HUES48 (cell line): ENCODE data around the gene SOAT2.
"Not testable (repeated sequence)": the region's sequence is repeated elsewhere in the genome, so short reads cannot be mapped to it uniquely, and the experiment has no call there.

Experiments used
- H3K27ac ChIP-seq: one replicate; pipeline ENCODE4 v1.7.0; 2013; ENCODE audit warnings: low read depth, low read length, inconsistent platforms
- H3K27me3 ChIP-seq: 2 replicates; pipeline ENCODE4 v1.6.1; 2013; ENCODE audit warnings: mild to moderate bottlenecking, low read length; ENCODE audit not compliant: control insufficient read depth, insufficient read depth
- H3K36me3 ChIP-seq: 2 replicates; pipeline ENCODE4 v1.6.1; 2013; ENCODE audit warnings: low read length; ENCODE audit not compliant: control insufficient read depth, insufficient read depth
- H3K4me1 ChIP-seq: 2 replicates; pipeline ENCODE4 v1.6.1; 2013; ENCODE audit warnings: mild to moderate bottlenecking, low read length; ENCODE audit not compliant: control insufficient read depth, insufficient read depth
- H3K4me3 ChIP-seq: 2 replicates; pipeline ENCODE4 v1.5.1; 2013; ENCODE audit warnings: mild to moderate bottlenecking, low read depth, low read length
- H3K9ac ChIP-seq: 2 replicates; pipeline ENCODE4 v1.6.1; 2013; ENCODE audit warnings: mild to moderate bottlenecking, low read depth, low read length, moderate library complexity
- H3K9me3 ChIP-seq: 2 replicates; pipeline ENCODE4 v1.6.1; 2013; ENCODE audit warnings: low read length; ENCODE audit not compliant: control insufficient read depth, insufficient read depth

Gene SOAT2

DNA sequence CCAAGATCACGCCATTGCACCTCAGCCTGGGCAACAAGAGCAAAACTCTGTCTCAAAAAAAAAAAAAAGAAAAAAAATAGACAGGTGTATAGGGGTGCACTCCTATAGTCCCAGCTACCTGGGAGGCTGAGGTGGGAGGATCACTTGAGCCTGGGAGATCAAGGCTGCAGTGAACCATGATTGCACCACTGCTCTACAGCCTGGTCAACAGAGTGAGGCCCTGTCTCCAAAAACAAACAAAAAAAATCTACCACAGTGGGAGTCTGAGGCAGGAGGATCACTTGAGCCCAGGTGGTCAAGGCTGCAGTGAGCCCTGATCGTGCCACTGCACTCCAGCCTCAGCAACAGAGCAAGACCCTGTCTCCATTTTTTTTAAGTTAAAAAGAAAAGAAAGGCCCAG is 59.7 kb downstream of the SOAT2 start:
- not testable (repeated sequence) for H3K27ac ChIP-seq, H3K36me3 ChIP-seq, H3K4me3 ChIP-seq, H3K4me1 ChIP-seq, H3K9me3 ChIP-seq, H3K9ac ChIP-seq
- H3K27me3 ChIP-seq: peaks cover 22% of the 10 kb centered on the region

DNA sequence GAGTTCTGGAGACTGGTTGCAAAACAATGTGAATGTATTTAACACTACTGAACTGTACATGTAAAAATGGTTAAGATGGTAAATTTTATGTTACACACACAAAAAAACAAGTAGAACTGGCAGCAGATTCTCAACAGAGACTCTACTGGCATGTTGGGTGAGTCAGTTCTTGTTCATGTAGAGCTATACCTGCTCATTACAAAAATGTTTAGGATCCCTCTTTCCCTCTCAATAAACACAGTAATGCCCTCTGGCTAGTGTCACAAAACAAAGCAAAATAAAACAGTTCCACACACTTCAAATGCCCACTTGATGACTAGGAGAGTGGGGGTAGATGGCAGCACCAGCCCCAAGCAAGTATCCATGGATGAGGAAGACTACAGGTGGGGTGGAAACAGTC is 63.6 kb downstream of the SOAT2 start:
- Histone ChIP-seq H3K27ac (no peak overlapping the region), H3K9me3 (no peaks in the 10 kb centered on the region), H3K36me3 (no peaks in the 10 kb centered on the region), H3K9ac (no peak overlapping the region), H3K4me1 (no peaks in the 10 kb centered on the region), H3K4me3 (no peak overlapping the region), H3K27me3 (peaks cover 24% of the 10 kb centered on the region)

DNA sequence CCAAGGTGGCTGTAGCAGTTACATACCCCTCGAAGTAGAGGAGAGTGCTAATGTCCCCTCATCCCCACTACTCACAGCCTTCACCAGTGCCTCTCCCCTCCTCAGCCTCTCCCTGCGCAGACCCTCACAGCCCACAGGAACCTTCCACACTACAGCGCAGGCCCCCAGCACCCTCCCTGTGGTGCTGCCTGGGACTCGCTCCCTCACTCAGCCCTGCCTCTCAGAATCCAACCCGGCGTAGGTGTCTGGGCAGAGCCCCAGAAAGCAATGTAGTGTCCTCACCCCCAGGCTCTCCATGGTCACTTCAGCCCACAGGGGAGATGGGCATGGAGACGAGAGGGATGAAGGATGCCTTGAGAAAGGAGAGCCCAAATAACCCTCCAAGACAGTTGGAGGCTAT is 66.4 kb downstream of the SOAT2 start:
- Histone ChIP-seq H3K27me3 (peaks cover 52% of the 10 kb centered on the region), H3K27ac (no peak overlapping the region), H3K9ac (no peak overlapping the region), H3K9me3 (no peaks in the 10 kb centered on the region), H3K4me1 (peaks cover under 1% of the 10 kb centered on the region; the same call in 1 of the 2 replicates), H3K4me3 (no peak overlapping the region), H3K36me3 (no peaks in the 10 kb centered on the region)

DNA sequence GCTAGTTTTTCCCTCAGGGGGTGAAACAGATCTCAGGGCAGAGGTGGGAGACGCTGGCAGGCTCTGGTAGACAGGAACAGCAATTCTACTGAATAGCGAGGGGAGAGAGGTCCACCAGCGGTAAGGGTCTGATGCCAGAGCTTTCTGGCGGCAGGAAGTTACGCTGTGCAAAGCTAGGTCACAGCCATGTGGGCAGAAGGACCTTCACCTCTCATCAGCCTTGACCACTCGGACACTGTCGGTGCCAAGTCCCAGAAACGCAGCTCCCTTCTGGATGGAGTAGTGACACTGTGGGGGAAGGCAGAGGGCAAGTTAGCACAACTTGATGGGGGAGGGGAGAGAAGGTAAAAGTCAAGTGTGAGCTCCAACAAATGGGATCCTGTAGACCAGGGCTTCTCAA is 66.9 kb downstream of the SOAT2 start:
- Histone ChIP-seq H3K4me3 (no peak overlapping the region), H3K27ac (no peak overlapping the region)

DNA sequence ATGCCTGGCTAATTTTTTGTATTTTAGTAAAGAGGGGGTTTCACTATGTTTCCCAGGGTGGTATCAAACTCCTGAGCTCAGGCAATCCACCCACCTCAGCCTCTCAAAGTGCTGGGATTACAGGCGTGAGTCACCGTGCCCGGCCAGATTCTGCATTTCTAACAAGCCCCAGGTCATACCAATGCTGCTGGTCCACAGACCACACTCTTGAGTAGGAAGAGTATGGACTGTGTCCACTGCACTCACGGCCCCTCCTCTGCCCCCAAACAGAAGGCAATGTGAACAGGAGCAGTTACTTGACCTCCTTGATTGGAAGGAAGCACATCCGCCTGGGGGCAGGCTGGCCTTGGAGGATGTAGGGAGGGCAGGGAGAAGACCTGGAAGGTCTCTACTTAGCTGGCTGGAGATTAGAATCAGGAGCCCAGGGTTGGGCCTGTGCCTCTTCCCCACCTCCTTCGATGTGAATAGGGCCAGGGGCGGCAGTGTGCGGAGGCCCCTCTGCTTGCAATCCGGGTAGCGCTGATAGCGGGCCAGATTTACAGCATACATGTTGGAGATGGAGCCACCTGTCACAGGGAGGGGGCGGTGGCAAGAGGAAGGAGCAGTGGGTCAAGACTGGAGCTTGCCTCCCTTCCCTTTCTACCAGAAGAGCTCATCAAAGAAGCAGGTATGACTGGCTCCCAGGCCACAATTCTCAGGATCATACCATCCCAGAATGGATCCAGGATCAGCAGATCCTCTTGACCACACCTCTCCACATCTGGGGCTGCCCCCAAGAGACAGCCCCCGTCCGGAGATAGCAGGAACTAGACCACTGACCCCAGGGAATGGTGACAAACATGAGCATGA is 67.8 kb downstream of the SOAT2 start:
- Histone ChIP-seq H3K27me3 (peaks cover 64% of the 10 kb centered on the region), H3K27ac (no peak overlapping the region), H3K36me3 (no peaks in the 10 kb centered on the region), H3K9ac (no peak overlapping the region), H3K4me1 (peaks cover 9% of the 10 kb centered on the region), H3K4me3 (no peak overlapping the region), H3K9me3 (no peaks in the 10 kb centered on the region)

More for the DNA sequence above, 66.9 kb downstream of the SOAT2 start:
- Histone ChIP-seq H3K27me3 (peaks cover 55% of the 10 kb centered on the region), H3K9me3 (no peaks in the 10 kb centered on the region), H3K4me1 (peaks cover 3% of the 10 kb centered on the region), H3K36me3 (no peaks in the 10 kb centered on the region), H3K9ac (no peak overlapping the region)

DNA sequence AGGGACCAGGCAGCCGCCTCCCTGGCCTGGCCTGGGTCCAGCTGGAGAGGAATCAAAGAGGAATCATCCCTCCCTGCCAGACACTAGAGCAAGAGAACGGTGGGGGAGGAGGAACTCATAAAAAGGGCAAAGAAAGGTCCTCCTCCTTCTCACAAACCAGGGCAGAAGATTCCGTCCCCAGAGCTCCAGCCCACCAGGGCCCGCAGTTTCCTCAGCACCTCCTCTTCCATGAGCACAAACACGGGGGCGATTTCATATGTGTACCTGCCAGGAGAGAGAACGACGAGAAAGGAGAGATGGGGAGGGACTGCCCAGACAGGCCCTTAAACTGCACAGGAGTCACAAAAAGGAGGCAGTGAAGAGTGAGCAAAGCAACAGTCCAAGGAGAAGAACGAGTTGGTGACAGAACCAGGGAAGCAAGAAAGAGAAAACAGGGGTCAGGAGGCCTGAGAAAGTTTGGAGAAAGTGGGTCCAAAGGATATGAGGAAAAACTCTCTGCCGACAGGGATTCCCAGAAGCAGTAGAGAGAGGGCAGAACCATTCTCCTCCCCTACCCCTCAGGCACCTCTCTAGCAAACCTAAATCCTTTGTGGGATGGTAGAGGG is 68.5 kb downstream of the SOAT2 start:
- Histone ChIP-seq H3K4me1 (peaks cover 9% of the 10 kb centered on the region), H3K4me3 (no peak overlapping the region), H3K9me3 (no peaks in the 10 kb centered on the region), H3K27ac (no peak overlapping the region), H3K27me3 (peaks cover 71% of the 10 kb centered on the region), H3K36me3 (no peaks in the 10 kb centered on the region), H3K9ac (no peak overlapping the region)

DNA sequence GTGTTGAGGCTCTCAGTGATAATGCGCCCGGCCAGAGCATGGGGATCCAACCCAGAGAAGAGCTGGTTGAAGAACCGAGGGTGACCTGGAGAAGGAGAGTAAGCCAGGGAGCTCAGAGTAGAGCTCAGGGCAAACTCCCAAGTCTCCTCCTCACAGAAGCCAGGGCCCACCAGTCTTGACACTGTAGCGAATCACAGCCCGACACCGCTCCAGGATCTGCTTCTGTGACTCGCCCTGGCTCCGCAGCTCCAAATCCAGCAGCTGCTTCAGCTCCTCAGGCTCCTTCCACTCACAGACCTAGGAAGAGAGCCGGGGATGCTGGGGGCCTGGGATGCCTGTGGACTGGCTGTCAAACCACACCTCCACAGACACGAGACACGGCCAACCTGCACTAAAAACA is 69.1 kb downstream of the SOAT2 start:
- no peaks in the 10 kb centered on the region for H3K9me3 ChIP-seq
- no peaks in the 10 kb centered on the region for H3K36me3 ChIP-seq
- H3K4me3 ChIP-seq: no peak overlapping the region
- H3K9ac ChIP-seq: no peak overlapping the region
- H3K27me3 ChIP-seq: peaks cover 77% of the 10 kb centered on the region
- H3K4me1 ChIP-seq: peaks cover 9% of the 10 kb centered on the region
- no peak overlapping the region for H3K27ac ChIP-seq

DNA sequence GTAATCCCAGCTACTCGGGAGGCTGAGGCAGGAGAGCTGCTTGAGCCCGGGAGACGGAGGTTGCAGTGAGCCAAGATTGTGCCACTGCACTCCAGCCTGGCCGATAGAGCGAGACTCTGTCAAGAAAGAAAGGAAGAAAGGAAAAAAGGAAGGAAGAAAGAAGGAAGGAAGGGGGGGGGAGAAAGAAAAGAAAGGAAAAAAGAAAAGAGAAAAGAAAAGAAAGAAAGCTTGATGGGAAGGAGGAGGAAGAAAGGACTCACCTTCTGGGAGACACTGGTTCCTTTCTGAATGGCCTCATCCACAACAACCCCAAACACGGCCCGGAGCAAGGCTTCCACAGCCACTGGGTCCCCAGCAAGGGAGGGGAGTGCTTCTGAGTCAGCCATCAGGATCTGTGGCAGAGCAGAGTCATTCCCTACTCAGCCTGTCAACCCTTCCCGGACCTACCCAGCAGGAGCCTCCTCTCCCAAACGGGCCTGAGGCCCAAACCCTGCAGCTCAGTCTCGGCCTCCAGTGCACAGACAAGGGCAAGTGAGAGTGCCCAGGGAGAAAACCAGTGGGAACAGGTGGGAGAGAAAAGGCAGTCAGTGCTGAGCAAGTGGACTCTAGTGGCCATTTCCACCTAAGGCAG is 69.9 kb downstream of the SOAT2 start:
- Histone ChIP-seq H3K4me1 (peaks cover 9% of the 10 kb centered on the region), H3K9ac (no peak overlapping the region), H3K27ac (no peak overlapping the region), H3K4me3 (no peak overlapping the region), H3K9me3 (no peaks in the 10 kb centered on the region), H3K36me3 (no peaks in the 10 kb centered on the region), H3K27me3 (peaks cover 85% of the 10 kb centered on the region)
